HEK293 (cell line): ENCODE measurements around the gene NRSN2.
A peak's percentile ranks its signal among the peaks of the same experiment; 100 is the strongest.

Source experiments
- CTCF ChIA-PET: fragments of 350-600 bp; formaldehyde crosslinking; extraction: SDS; loops from one replicate; lab custom pipeline; 2021; ENCODE audit warnings: antibody characterized with exemption; lab: Yijun Ruan, JAX
- POLR2A ChIA-PET: fragments of 300-600 bp; formaldehyde crosslinking; extraction: SDS; loops from one replicate; lab custom pipeline; 2020; ENCODE audit warnings: antibody characterized with exemption, inconsistent platforms; lab: Yijun Ruan, JAX
- H3K27ac ChIP-seq: fragments of 200-500 bp; sonication (Bioruptor generic); 2 replicates; pipeline ENCODE4 v1.5.1; 2014; ENCODE audit warnings: low read depth, low read length, control low read depth, inconsistent platforms; ENCODE audit errors: extremely low read depth
- H3K36me3 ChIP-seq, 2 experiments: fragments of 200-500 bp in 1 of 2; sonication (Bioruptor generic) in 1 of 2; 1 replicate in 1 of 2; 2 replicates in 1 of 2; pipeline ENCODE4 v1.5.1; 2014 to 2017; ENCODE audit warnings: inconsistent platforms in 2 of 2, low read length in 2 of 2; ENCODE audit not compliant: control insufficient read depth in 2 of 2, insufficient read depth in 1 of 2
- H3K4me1 ChIP-seq: fragments of 200-500 bp; sonication (Bioruptor generic); 2 replicates; pipeline ENCODE4 v1.5.1; 2014; ENCODE audit warnings: mild to moderate bottlenecking, low read length, inconsistent platforms; ENCODE audit not compliant: control insufficient read depth, insufficient read depth
- H3K4me3 ChIP-seq: 2 replicates; pipeline ENCODE4 v1.5.1; 2011; ENCODE audit warnings: low read depth, mild to moderate bottlenecking, control low read depth, low read length, moderate library complexity
- H3K9me3 ChIP-seq: fragments of 200-500 bp; sonication (Bioruptor generic); 2 replicates; pipeline ENCODE4 v1.5.1; 2014; ENCODE audit warnings: low read depth, low read length, inconsistent platforms; ENCODE audit not compliant: control insufficient read depth, insufficient read depth
- GLIS1 ChIP-seq: fragments of 450-650 bp; formaldehyde crosslinking; IDR thresholded peaks from 2 replicates; pipeline ENCODE4 v1.5.1; 2016; ENCODE audit warnings: missing biosample characterization, missing genetic modification characterization
- HIC1 ChIP-seq: fragments of 450-650 bp; formaldehyde crosslinking; IDR thresholded peaks from 2 replicates; pipeline ENCODE4 v1.5.1; 2016; ENCODE audit warnings: missing biosample characterization, missing genetic modification characterization
- IKZF3 ChIP-seq: fragments of 450-650 bp; IDR thresholded peaks from 2 replicates; pipeline ENCODE4 v1.5.0; 2018; ENCODE audit warnings: missing biosample characterization, mild to moderate bottlenecking, missing genetic modification characterization, moderate library complexity
- PRDM10 ChIP-seq: fragments of 450-650 bp; formaldehyde crosslinking; IDR thresholded peaks from 2 replicates; pipeline ENCODE4 v1.5.1; 2016; ENCODE audit warnings: missing biosample characterization, missing genetic modification characterization
- REST ChIP-seq: fragments of 450-650 bp; formaldehyde crosslinking; IDR thresholded peaks from 2 replicates; pipeline ENCODE4 v1.5.1; 2016; ENCODE audit warnings: missing biosample characterization, missing genetic modification characterization
- SCRT2 ChIP-seq: fragments of 450-650 bp; formaldehyde crosslinking; IDR thresholded peaks from 2 replicates; pipeline ENCODE4 v1.5.1; 2016; ENCODE audit warnings: missing biosample characterization, missing genetic modification characterization
- SP2 ChIP-seq: fragments of 450-650 bp; formaldehyde crosslinking; IDR thresholded peaks from 2 replicates; pipeline ENCODE4 v1.5.1; 2016; ENCODE audit warnings: missing biosample characterization, missing genetic modification characterization
- ZBTB8A ChIP-seq: fragments of 450-650 bp; formaldehyde crosslinking; IDR thresholded peaks from 2 replicates; pipeline ENCODE4 v1.5.1; 2016; ENCODE audit warnings: missing biosample characterization, missing genetic modification characterization
- ZEB2 ChIP-seq: fragments of 450-650 bp; formaldehyde crosslinking; IDR thresholded peaks from 2 replicates; pipeline ENCODE4 v1.5.1; 2016; ENCODE audit warnings: missing biosample characterization, missing genetic modification characterization
- ZFP69B ChIP-seq: fragments of 450-650 bp; formaldehyde crosslinking; IDR thresholded peaks from 2 replicates; pipeline ENCODE4 v1.5.1; 2016; ENCODE audit warnings: missing biosample characterization, missing genetic modification characterization
- ZNF24 ChIP-seq: fragments of 450-650 bp; formaldehyde crosslinking; IDR thresholded peaks from 2 replicates; pipeline ENCODE4 v1.5.1; 2016; ENCODE audit warnings: missing biosample characterization, missing genetic modification characterization
- ZNF341 ChIP-seq: fragments of 450-650 bp; formaldehyde crosslinking; IDR thresholded peaks from 2 replicates; pipeline ENCODE4; 2016; ENCODE audit warnings: low read depth, missing biosample characterization, missing genetic modification characterization
- ZNF366 ChIP-seq: fragments of 450-650 bp; formaldehyde crosslinking; conservative IDR thresholded peaks from 2 replicates; pipeline ENCODE4 v1.5.1; 2016; ENCODE audit warnings: missing biosample characterization, missing genetic modification characterization
- ZNF529 ChIP-seq: fragments of 450-650 bp; formaldehyde crosslinking; IDR thresholded peaks from 2 replicates; pipeline ENCODE4 v1.5.1; 2017; ENCODE audit warnings: missing genetic modification characterization, missing biosample characterization; ENCODE audit not compliant: insufficient replicate concordance
- ZNF692 ChIP-seq: fragments of 450-650 bp; formaldehyde crosslinking; IDR thresholded peaks from 2 replicates; pipeline ENCODE4 v1.5.1; 2016; ENCODE audit warnings: missing biosample characterization, missing genetic modification characterization
- ZNF76 ChIP-seq: fragments of 450-650 bp; formaldehyde crosslinking; IDR thresholded peaks from 2 replicates; pipeline ENCODE4; 2016; ENCODE audit warnings: low read depth, missing biosample characterization, missing genetic modification characterization, borderline replicate concordance
- ZSCAN30 ChIP-seq: fragments of 450-650 bp; IDR thresholded peaks from 2 replicates; pipeline ENCODE4 v1.5.1; 2018; ENCODE audit warnings: missing biosample characterization, mild to moderate bottlenecking, missing genetic modification characterization, moderate library complexity
- TF ChIP-seq, protein P1 (sequence below): fragments of 450-650 bp; formaldehyde crosslinking; conservative IDR thresholded peaks from 2 replicates; pipeline ENCODE4 v1.5.1; 2016; ENCODE audit warnings: low read depth, missing biosample characterization, missing genetic modification characterization

Gene NRSN2

DNA sequence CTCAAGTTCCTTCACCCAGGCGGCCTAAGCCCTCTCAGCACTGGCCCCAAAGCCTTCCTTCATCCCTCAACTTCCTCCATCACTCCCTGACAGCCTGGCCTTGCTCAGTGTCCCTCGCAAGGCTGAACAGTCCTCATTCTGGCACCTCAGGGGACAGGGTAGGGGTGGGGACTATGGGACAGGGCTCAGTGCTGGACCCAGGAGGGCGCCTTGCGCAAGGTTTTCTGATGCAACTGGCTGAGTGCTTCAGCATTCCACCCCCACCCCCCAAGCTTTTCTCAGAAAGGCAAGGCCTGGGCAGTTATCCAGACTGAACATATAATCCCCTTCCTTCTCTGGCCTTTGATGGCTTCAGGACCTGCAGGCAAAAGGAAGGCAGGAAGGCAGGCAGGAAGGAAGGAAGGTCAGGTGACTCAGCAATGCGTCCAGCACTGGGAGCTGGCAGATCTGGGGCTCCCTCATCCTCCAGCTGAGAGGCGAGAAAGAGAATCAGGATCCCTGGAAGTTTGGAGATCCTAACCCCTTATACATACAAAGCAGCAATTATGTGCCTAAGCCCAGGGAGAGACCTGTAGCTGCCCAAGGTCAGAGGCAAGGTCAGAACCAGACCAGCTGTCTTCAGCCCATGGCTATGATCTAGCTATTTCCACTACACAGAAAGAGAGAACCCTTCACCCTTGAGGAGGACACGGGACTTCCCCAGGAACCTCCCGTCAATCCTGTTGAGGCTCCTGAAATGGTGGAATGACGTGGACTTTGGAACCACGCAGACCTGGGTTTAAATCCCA, 25.0 kb downstream of the NRSN2 start:
- Histone ChIP-seq H3K36me3 (no peaks in the 10 kb centered on the region), H3K9me3 (no peaks in the 10 kb centered on the region), H3K27ac (no peak overlapping the region), H3K4me3 (no peak overlapping the region), H3K4me1 (no peaks in the 10 kb centered on the region)
- POLR2A ChIA-PET, result interaction anchor here (0.8 to 1.4 kb wide), 4 partner anchors 10 to 172 kb away, joined by 3 to 5 read pairs (median 3); partner anchors contain the start of gene CSNK2A1
- CTCF ChIA-PET, result interaction anchor here (0.5 to 3.4 kb wide), 6 partner anchors 10 to 133 kb away, joined by 3 to 18 read pairs (median 6); no protein-coding TSS in a partner anchor
- TF ChIP-seq ZEB2 (peak; percentile 70; the same call in 1 of the 2 replicates), ZNF692 (peak; percentile 83), HIC1 (tag by site-specific recombination) (no peak), SP2 (tag by site-specific recombination) (no peak), ZBTB8A (tag by site-specific recombination) (peak; percentile 32; the same call in 1 of the 2 replicates), ZNF366 (peak; percentile 55), ZFP69B (tag by site-specific recombination) (peak; percentile 83; the same call in 1 of the 2 replicates), ZNF341 (tag by site-specific recombination) (peak; percentile 22; the same call in 1 of the 2 replicates), ZSCAN30 (tag by site-specific recombination) (0 out of 2 replicates have a peak, but pooled peaks have one; percentile 27), IKZF3 (peak; percentile 79), SCRT2 (peak; percentile 70), GLIS1 (tag by site-specific recombination) (0 out of 2 replicates have a peak, but pooled peaks have one; percentile 30), ZNF76 (peak; percentile 29; the same call in 1 of the 2 replicates), REST (tag by site-specific recombination) (peak; percentile 66), ZNF529 (tag by site-specific recombination) (no peak), PRDM10 (tag by site-specific recombination) (peak; percentile 76), ZNF24 (peak; percentile 62; the same call in 1 of the 2 replicates)
- TF ChIP-seq, protein P1, sequence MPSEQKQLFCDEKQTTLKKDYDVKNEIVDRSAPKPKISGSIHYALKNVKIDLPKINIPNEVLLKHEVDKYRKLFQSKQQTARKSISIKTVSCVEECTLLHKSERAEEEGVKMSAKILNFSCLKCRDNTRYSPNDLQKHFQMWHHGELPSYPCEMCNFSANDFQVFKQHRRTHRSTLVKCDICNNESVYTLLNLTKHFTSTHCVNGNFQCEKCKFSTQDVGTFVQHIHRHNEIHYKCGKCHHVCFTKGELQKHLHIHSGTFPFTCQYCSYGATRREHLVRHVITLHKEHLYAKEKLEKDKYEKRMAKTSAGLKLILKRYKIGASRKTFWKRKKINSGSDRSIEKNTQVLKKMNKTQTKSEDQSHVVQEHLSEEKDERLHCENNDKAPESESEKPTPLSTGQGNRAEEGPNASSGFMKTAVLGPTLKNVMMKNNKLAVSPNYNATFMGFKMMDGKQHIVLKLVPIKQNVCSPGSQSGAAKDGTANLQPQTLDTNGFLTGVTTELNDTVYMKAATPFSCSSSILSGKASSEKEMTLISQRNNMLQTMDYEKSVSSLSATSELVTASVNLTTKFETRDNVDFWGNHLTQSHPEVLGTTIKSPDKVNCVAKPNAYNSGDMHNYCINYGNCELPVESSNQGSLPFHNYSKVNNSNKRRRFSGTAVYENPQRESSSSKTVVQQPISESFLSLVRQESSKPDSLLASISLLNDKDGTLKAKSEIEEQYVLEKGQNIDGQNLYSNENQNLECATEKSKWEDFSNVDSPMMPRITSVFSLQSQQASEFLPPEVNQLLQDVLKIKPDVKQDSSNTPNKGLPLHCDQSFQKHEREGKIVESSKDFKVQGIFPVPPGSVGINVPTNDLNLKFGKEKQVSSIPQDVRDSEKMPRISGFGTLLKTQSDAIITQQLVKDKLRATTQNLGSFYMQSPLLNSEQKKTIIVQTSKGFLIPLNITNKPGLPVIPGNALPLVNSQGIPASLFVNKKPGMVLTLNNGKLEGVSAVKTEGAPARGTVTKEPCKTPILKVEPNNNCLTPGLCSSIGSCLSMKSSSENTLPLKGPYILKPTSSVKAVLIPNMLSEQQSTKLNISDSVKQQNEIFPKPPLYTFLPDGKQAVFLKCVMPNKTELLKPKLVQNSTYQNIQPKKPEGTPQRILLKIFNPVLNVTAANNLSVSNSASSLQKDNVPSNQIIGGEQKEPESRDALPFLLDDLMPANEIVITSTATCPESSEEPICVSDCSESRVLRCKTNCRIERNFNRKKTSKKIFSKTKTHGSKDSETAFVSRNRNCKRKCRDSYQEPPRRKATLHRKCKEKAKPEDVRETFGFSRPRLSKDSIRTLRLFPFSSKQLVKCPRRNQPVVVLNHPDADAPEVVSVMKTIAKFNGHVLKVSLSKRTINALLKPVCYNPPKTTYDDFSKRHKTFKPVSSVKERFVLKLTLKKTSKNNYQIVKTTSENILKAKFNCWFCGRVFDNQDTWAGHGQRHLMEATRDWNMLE (tag by site-specific recombination), result peak; percentile 48
